K562 (cell line): Measurements from ENCODE around the gene BLOC1S2. TPM values are rescaled to one million over a fixed set of nuclear protein-coding genes. Genes with fewer than 3 reads are reported as not detected.

Source experiments
- ATAC-seq: fragments of 200-7000 bp; cut with Tn5 transposase; 3 replicates; pipeline ENCODE4 v1.9.1; 2020; ENCODE audit warnings: moderate library complexity
- BruUV-seq: library from RNA; stranded (reverse); fragments of 400-500 nt; replicated peaks from 2 replicates; lab custom pipeline; 2021; lab: Mats Ljungman, UMichigan
- CTCF ChIA-PET: fragments of 300-600 bp; formaldehyde crosslinking; extraction: SDS; loops from one replicate; lab custom pipeline; 2021; ENCODE audit warnings: low intra/inter-chr PET ratio; lab: Yijun Ruan, JAX
- POLR2A ChIA-PET: fragments of 300-600, 350-650 bp; sonication (Branson Sonifier 250); formaldehyde crosslinking; extraction: SDS; loops from one replicate; lab custom pipeline; 2021; ENCODE audit warnings: antibody characterized with exemption, inconsistent platforms; lab: Yijun Ruan, JAX
- DNase-seq, 4 experiments: peaks; one replicate each; pipeline versions ENCODE4 v3.0.0 to v3.0.0-alpha.2; 2011 to 2018; ENCODE audit warnings: low spot score in 3 of 4, mixed read lengths in 3 of 4; ENCODE audit errors: extremely low read depth in 1 of 4
- FAIRE-seq: peaks from 2 replicates; lab custom pipeline; 2011; peaks lifted over from hg19 to GRCh38; lab: Jason Lieb, UNC
- H2AFZ ChIP-seq: 2 replicates; pipeline ENCODE4 v1.6.0; 2011; ENCODE audit warnings: low read depth, low read length, control low read depth, inconsistent platforms
- H3K27ac ChIP-seq: fragments of 200-600 bp; 3 replicates; pipeline ENCODE4 v1.8.0; 2011; ENCODE audit warnings: low read depth, mild to moderate bottlenecking, control low read depth, inconsistent platforms, low read length, moderate library complexity, mixed read lengths; ENCODE audit errors: extremely low read depth
- H3K27me3 ChIP-seq, 2 experiments: fragments of 300-600 bp in 1 of 2; 2 replicates in 1 of 2; 3 replicates in 1 of 2; pipeline versions ENCODE4 v1.6.0 to v1.8.0; 2011; ENCODE audit warnings: inconsistent platforms in 2 of 2, low read length in 2 of 2, mild to moderate bottlenecking in 1 of 2, mixed read lengths in 1 of 2, moderate library complexity in 1 of 2; ENCODE audit not compliant: control insufficient read depth in 2 of 2, insufficient read depth in 2 of 2
- H3K36me3 ChIP-seq: fragments of 300-600 bp; 3 replicates; pipeline ENCODE4 v1.8.0; 2011; ENCODE audit warnings: mild to moderate bottlenecking, low read length, inconsistent platforms; ENCODE audit not compliant: control insufficient read depth, insufficient read depth
- H3K4me1 ChIP-seq, 2 experiments: fragments of 200-600 bp in 1 of 2; replicated peaks in 1 of 2; 2 replicates in 1 of 2; 3 replicates in 1 of 2; pipeline versions ENCODE4 v1.5.1 to v1.8.0; 2011; ENCODE audit warnings: inconsistent platforms in 2 of 2, low read length in 2 of 2, mild to moderate bottlenecking in 1 of 2, mixed read lengths in 1 of 2, moderate library complexity in 1 of 2; ENCODE audit not compliant: control insufficient read depth in 2 of 2, insufficient read depth in 2 of 2
- H3K4me2 ChIP-seq: 2 replicates; pipeline ENCODE4 v1.6.1; 2011; ENCODE audit warnings: low read length, control low read depth, inconsistent platforms, mixed read lengths; ENCODE audit not compliant: insufficient read depth
- H3K4me3 ChIP-seq: fragments of 200-600 bp; sonication (generic), shearing (Covaris generic); 2 replicates; pipeline ENCODE4 v1.5.1; 2016; ENCODE audit warnings: control low read depth, inconsistent platforms
- H3K79me2 ChIP-seq: fragments of 200-600 bp; 3 replicates; pipeline ENCODE4 v1.8.0; 2011; ENCODE audit warnings: low read length, inconsistent platforms; ENCODE audit not compliant: control insufficient read depth, insufficient read depth
- H3K9ac ChIP-seq, 2 experiments: 2 replicates each; pipeline versions ENCODE4 v1.6.0 to v1.6.1; 2011; ENCODE audit warnings: low read depth in 2 of 2, low read length in 2 of 2, control low read depth in 1 of 2, inconsistent platforms in 1 of 2, mild to moderate bottlenecking in 1 of 2, mixed read lengths in 1 of 2; ENCODE audit not compliant: insufficient read depth in 1 of 2
- H3K9me1 ChIP-seq: one replicate; pipeline ENCODE4 v1.6.0; 2011; ENCODE audit warnings: inconsistent platforms, mild to moderate bottlenecking, low read length, moderate library complexity; ENCODE audit not compliant: control insufficient read depth, insufficient read depth
- H3K9me3 ChIP-seq: replicated peaks from 2 replicates; pipeline ENCODE4 v1.5.1; 2011; ENCODE audit warnings: low read depth, low read length, inconsistent platforms; ENCODE audit not compliant: control insufficient read depth, insufficient read depth
- H4K20me1 ChIP-seq: replicated peaks from 2 replicates; pipeline ENCODE4 v1.6.1; 2011; ENCODE audit warnings: low read length, inconsistent platforms, mixed read lengths; ENCODE audit not compliant: control insufficient read depth, insufficient read depth
- ARNT ChIP-seq, 2 experiments: fragments of 450-650 bp; IDR thresholded peaks; 2 replicates each; pipeline ENCODE4 v1.6.1; 2016; ENCODE audit warnings: mild to moderate bottlenecking in 1 of 2
- CBX5 ChIP-seq: IDR thresholded peaks from 2 replicates; pipeline ENCODE4 v1.6.1; 2014; ENCODE audit warnings: low read depth, borderline replicate concordance
- ETV6 ChIP-seq, 3 experiments: fragments of 150-350 bp in 1 of 3; sonication (generic) in 1 of 3; formaldehyde crosslinking in 1 of 3; IDR thresholded peaks; 2 replicates each; pipeline versions ENCODE4 v1.6.1 to v1.8.0; 2014 to 2022; ENCODE audit warnings: borderline replicate concordance in 2 of 3, low read depth in 2 of 3, antibody characterized with exemption in 1 of 3, low read length in 1 of 3, mild to moderate bottlenecking in 1 of 3, missing genetic modification reagents in 1 of 3
- HMG20B ChIP-seq: fragments of 250-450 bp; sonication (Bioruptor Pico); IDR thresholded peaks from 2 replicates; pipeline ENCODE4 v1.5.0; 2021; ENCODE audit warnings: mild to moderate bottlenecking
- HNRNPH1 ChIP-seq: fragments of 200-400 bp; formaldehyde crosslinking; optimal IDR thresholded peaks from 2 replicates; pipeline ENCODE3; 2017; ENCODE audit warnings: low read depth, mild to moderate bottlenecking, low read length, moderate library complexity
- NR2F6 ChIP-seq: fragments of 450-650 bp; formaldehyde crosslinking; IDR thresholded peaks from 2 replicates; pipeline ENCODE4 v1.4.0; 2020; ENCODE audit warnings: mild to moderate bottlenecking
- PHB ChIP-seq: fragments of 250-450 bp; sonication (Bioruptor Pico); IDR thresholded peaks from 2 replicates; pipeline ENCODE4 v1.5.0; 2021
- SIN3B ChIP-seq: fragments of 450-650 bp; IDR thresholded peaks from 2 replicates; pipeline ENCODE4 v1.6.1; 2017; ENCODE audit warnings: low read depth, mild to moderate bottlenecking, moderate library complexity
- SP2 ChIP-seq: IDR thresholded peaks from 2 replicates; pipeline ENCODE4 v1.6.1; 2011; ENCODE audit warnings: mild to moderate bottlenecking, low read depth, low read length, moderate library complexity; ENCODE audit not compliant: poor library complexity, severe bottlenecking; ENCODE audit errors: extremely low read depth
- SUPT5H ChIP-seq: fragments of 450-650 bp; IDR thresholded peaks from 2 replicates; pipeline ENCODE4 v1.6.1; 2016
- TEAD2 ChIP-seq: fragments of 450-650 bp; IDR thresholded peaks from 2 replicates; pipeline ENCODE4 v1.6.1; 2016; ENCODE audit warnings: missing genetic modification characterization, control low read depth, missing compliant biosample characterization
- TRIM24 ChIP-seq, 2 experiments: fragments of 450-650 bp; IDR thresholded peaks; 2 replicates each; pipeline ENCODE4 v1.6.1; 2016
- ZFX ChIP-seq: sonication (generic); formaldehyde crosslinking; IDR thresholded peaks from 2 replicates; pipeline ENCODE4 v1.8.0; 2022; ENCODE audit warnings: mild to moderate bottlenecking, missing genetic modification reagents, moderate library complexity
- WGBS: fragments of 100-300 bp; shearing (Covaris generic); methylation state at CpG from one replicate; pipeline ENCODE4 v1.1.6; 2016; ENCODE audit warnings: low coverage, mixed read lengths; ENCODE audit not compliant: insufficient coverage; ENCODE audit errors: missing lambda C conversion rate; 5-methylcytosine and 5-hydroxymethylcytosine counted together
- in situ Hi-C: fragments of 300-500 bp; cut with MboI; formaldehyde crosslinking; loops from 4 replicates; pipeline ENCODE4 v1.15.0; 2018; ENCODE audit warnings: inconsistent platforms, mixed read lengths
- intact Hi-C: fragments of 100-400 bp; cut with micrococcal nuclease; formaldehyde crosslinking; loops from 2 replicates; pipeline ENCODE4 v1.14.2; 2022
- polyA plus RNA-seq, 8 experiments: library from polyadenylated mRNA; depleted of rRNA in 4 of 8; stranded (reverse) in 5 of 8; unstranded in 3 of 8; fragments of >200 nt; fragmentation: Nextera tagmentation in 2 of 8; fragmentation: Illumina TruSeq in 1 of 8; extraction: Ambion mirVana in 2 of 8; extraction: Trizol in 1 of 8; gene quantifications; 2 replicates each; pipeline versions ENCODE4 v1.2.1 to v1.2.3, GENCODE V29; 2011 to 2014; ENCODE audit warnings: inconsistent platforms in 1 of 8, missing spikeins in 1 of 8
- total RNA-seq, 7 experiments: library from RNA; depleted of rRNA in 6 of 7; stranded (reverse); fragments of >200 nt in 6 of 7; fragmentation: Illumina TruSeq in 2 of 7; extraction: Trizol in 2 of 7; gene quantifications; 2 replicates each; pipeline versions ENCODE4 v1.2.1 to v1.2.3, GENCODE V29; 2011 to 2021; ENCODE audit warnings: low replicate concordance in 1 of 7
- TF ChIP-seq, protein P1 (sequence below): sonication (generic); formaldehyde crosslinking; IDR thresholded peaks from 2 replicates; pipeline ENCODE4 v1.8.0; 2022; ENCODE audit warnings: mild to moderate bottlenecking, missing genetic modification reagents, borderline replicate concordance
- TF ChIP-seq, protein P2 (sequence below): IDR thresholded peaks from 2 replicates; pipeline ENCODE4 v1.6.1; 2011; ENCODE audit warnings: borderline replicate concordance, low read depth, mild to moderate bottlenecking, moderate library complexity, low read length; ENCODE audit not compliant: insufficient read depth, poor library complexity, severe bottlenecking
- TF ChIP-seq, protein P3 (sequence below), 2 experiments: fragments of 450-650 bp in 1 of 2; sonication (generic) in 1 of 2; formaldehyde crosslinking in 1 of 2; IDR thresholded peaks in 1 of 2; conservative IDR thresholded peaks in 1 of 2; 2 replicates each; pipeline versions ENCODE4 v1.6.1 to v1.8.1; 2016 to 2023; ENCODE audit warnings: mild to moderate bottlenecking in 2 of 2, moderate library complexity in 2 of 2, inconsistent platforms in 1 of 2, missing genetic modification reagents in 1 of 2

BLOC1S2 gene
- total and polyA plus RNA-seq, 9 of the 15 experiments (the other 6 are each of a cell fraction or from before 2014, with no cell fraction given), result 29.5 to 45.8 (median 34.9) TPM

DNA sequence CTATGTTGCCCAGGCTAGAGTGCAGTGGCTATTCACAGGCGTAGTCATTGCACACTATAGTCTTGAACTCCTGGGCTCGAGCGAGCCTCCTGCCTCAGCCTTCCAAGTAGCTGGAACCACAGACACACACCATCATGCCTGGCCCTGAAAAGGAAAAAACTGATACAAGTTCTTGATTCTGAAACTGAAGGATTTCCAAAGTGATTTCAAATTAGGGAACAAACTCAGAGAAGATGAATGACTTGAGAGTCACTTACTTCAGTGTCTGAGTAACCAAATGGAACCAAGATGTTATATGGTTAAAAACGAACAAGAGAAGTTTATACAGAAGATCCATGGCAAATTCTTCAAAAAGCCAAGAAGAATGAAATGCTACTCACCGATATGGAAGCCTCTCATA lies 33.4 kb downstream of the BLOC1S2 start:
- POLR2A ChIA-PET, result no interaction called here
- Histone ChIP-seq H3K27ac (no peak overlapping the region), H3K4me3 (no peak overlapping the region), H3K9ac (no peak overlapping the region), H4K20me1 (no peaks in the 10 kb centered on the region), H3K4me1 (no peaks in the 10 kb centered on the region), H3K4me2 (no peak overlapping the region), H2AFZ (no peak overlapping the region), H3K9me3 (no peaks in the 10 kb centered on the region), H3K9me1 (no peaks in the 10 kb centered on the region), H3K27me3 (no peaks in the 10 kb centered on the region), H3K79me2 (no peaks in the 10 kb centered on the region), H3K36me3 (peaks cover 56% of the 10 kb centered on the region; the same call in 2 of the 3 replicates)
- CTCF ChIA-PET, result no interaction called here
- FAIRE-seq (no peak), DNase-seq (no peak), ATAC-seq (no peak)
- BruUV-seq, result no TSS peak
- WGBS, result 94% methylated on average over 5 of the region's 5 CpGs
- TF ChIP-seq CBX5 (no peak), ZFX (CRISPR knock-in tag) (no peak), PHB (no peak), ARNT (IDR thresholded peaks at IDR 0.05) (no peak), SIN3B (no peak), HNRNPH1 (no peak), SUPT5H (no peak), ETV6 (IDR thresholded peaks at IDR 0.05; ENCODE audit: borderline replicate concordance in 1 of 2, low read depth in 2 of 2, low read length in 1 of 2) (no peak), ETV6 (CRISPR knock-in tag; IDR thresholded peaks at IDR 0.05; ENCODE audit: borderline replicate concordance) (no peak), TEAD2 (tag) (no peak), HMG20B (no peak), SP2 (no peak), TRIM24 (IDR thresholded peaks at IDR 0.05) (no peak), NR2F6 (CRISPR knock-in tag) (no peak)
- TF ChIP-seq, protein P1, sequence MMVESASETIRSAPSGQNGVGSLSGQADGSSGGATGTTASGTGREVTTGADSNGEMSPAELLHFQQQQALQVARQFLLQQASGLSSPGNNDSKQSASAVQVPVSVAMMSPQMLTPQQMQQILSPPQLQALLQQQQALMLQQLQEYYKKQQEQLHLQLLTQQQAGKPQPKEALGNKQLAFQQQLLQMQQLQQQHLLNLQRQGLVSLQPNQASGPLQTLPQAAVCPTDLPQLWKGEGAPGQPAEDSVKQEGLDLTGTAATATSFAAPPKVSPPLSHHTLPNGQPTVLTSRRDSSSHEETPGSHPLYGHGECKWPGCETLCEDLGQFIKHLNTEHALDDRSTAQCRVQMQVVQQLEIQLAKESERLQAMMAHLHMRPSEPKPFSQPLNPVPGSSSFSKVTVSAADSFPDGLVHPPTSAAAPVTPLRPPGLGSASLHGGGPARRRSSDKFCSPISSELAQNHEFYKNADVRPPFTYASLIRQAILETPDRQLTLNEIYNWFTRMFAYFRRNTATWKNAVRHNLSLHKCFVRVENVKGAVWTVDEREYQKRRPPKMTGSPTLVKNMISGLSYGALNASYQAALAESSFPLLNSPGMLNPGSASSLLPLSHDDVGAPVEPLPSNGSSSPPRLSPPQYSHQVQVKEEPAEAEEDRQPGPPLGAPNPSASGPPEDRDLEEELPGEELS, result no peak
- TF ChIP-seq, protein P2, sequence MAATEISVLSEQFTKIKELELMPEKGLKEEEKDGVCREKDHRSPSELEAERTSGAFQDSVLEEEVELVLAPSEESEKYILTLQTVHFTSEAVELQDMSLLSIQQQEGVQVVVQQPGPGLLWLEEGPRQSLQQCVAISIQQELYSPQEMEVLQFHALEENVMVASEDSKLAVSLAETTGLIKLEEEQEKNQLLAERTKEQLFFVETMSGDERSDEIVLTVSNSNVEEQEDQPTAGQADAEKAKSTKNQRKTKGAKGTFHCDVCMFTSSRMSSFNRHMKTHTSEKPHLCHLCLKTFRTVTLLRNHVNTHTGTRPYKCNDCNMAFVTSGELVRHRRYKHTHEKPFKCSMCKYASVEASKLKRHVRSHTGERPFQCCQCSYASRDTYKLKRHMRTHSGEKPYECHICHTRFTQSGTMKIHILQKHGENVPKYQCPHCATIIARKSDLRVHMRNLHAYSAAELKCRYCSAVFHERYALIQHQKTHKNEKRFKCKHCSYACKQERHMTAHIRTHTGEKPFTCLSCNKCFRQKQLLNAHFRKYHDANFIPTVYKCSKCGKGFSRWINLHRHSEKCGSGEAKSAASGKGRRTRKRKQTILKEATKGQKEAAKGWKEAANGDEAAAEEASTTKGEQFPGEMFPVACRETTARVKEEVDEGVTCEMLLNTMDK, result no peak
- TF ChIP-seq, protein P3, sequence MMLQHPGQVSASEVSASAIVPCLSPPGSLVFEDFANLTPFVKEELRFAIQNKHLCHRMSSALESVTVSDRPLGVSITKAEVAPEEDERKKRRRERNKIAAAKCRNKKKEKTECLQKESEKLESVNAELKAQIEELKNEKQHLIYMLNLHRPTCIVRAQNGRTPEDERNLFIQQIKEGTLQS (IDR thresholded peaks at IDR 0.05), result no peak
- TF ChIP-seq, protein P3 (CRISPR knock-in tag; conservative IDR thresholded peaks at IDR 0.05), result no peak
- intact Hi-C loops, result no loop called here
- in situ Hi-C loops, result no loop called here
